OCI-LY3 (cell line): ENCODE results near the gene SAMHD1.

Experiments used
- H2AFZ ChIP-seq: fragments of 200-600, 300-600 bp; shearing (Covaris generic); 2 replicates; pipeline ENCODE4 v1.6.0; 2014; ENCODE audit warnings: antibody characterized with exemption, low read depth, low read length
- H3K27ac ChIP-seq: fragments of 200-600, 300-600 bp; sonication (generic); 2 replicates; pipeline ENCODE4 v1.5.1; 2014; ENCODE audit warnings: mild to moderate bottlenecking, low read length, moderate library complexity, mixed read lengths
- H3K27me3 ChIP-seq: fragments of 200-600, 300-600 bp; sonication (generic); 2 replicates; pipeline ENCODE4 v1.6.1; 2014; ENCODE audit warnings: low read depth, low read length, mixed read lengths
- H3K36me3 ChIP-seq: fragments of 200-600, 300-600 bp; sonication (generic); replicated peaks from 2 replicates; pipeline ENCODE3; 2014; ENCODE audit warnings: low read depth, low read length, mixed read lengths
- H3K4me1 ChIP-seq: fragments of 300-600, 200-600 bp; sonication (generic); 2 replicates; pipeline ENCODE4 v1.6.1; 2014; ENCODE audit warnings: low read length, mixed read lengths
- H3K4me2 ChIP-seq: fragments of 200-600, 300-600 bp; sonication (generic); 2 replicates; pipeline ENCODE4 v1.6.1; 2014; ENCODE audit warnings: low read length, mixed read lengths
- H3K4me3 ChIP-seq: fragments of 300-600, 200-600 bp; sonication (generic); 2 replicates; pipeline ENCODE4 v1.5.1; 2014; ENCODE audit warnings: antibody characterized with exemption, mild to moderate bottlenecking, low read length, moderate library complexity
- H3K79me2 ChIP-seq: fragments of 300-600, 200-600 bp; shearing (Covaris generic); 2 replicates; pipeline ENCODE4 v1.6.1; 2014; ENCODE audit warnings: mild to moderate bottlenecking, low read length, mixed read lengths
- H3K9ac ChIP-seq: fragments of 300-600, 200-600 bp; shearing (Covaris generic); 2 replicates; pipeline ENCODE4 v1.6.0; 2014; ENCODE audit warnings: mild to moderate bottlenecking, low read length, moderate library complexity
- H3K9me3 ChIP-seq: fragments of 200-600, 300-600 bp; shearing (Covaris generic); 2 replicates; pipeline ENCODE4 v1.6.1; 2014; ENCODE audit warnings: low read length, mixed read lengths; ENCODE audit not compliant: insufficient read depth
- H4K20me1 ChIP-seq: fragments of 200-600, 300-600 bp; sonication (generic); 2 replicates; pipeline ENCODE4 v1.6.1; 2016; ENCODE audit warnings: low read length, mixed read lengths; ENCODE audit not compliant: insufficient read depth
- CTCF ChIP-seq: fragments of 200-600, 300-600 bp; sonication (generic); IDR thresholded peaks from 2 replicates; pipeline ENCODE4 v1.5.1; 2014; ENCODE audit warnings: antibody characterized with exemption, low read length, low read depth
- EZH2phosphoT487 ChIP-seq: fragments of 200-600 bp; shearing (Covaris generic); IDR thresholded peaks from 2 replicates; pipeline ENCODE4 v1.6.1; 2018; ENCODE audit warnings: antibody characterized with exemption, mixed run types, low read depth

SAMHD1 gene

GRCh38 chr20:36873498-36874189 is 77.9 kb downstream of the SAMHD1 start:
- no peak overlapping the region for H2AFZ ChIP-seq
- no peaks in the 10 kb centered on the region for H3K9me3 ChIP-seq
- TF ChIP-seq EZH2phosphoT487 (no peak), CTCF (no peak)
- H3K79me2 ChIP-seq: no peaks in the 10 kb centered on the region
- H3K36me3 ChIP-seq: no peaks in the 10 kb centered on the region
- no peaks in the 10 kb centered on the region for H4K20me1 ChIP-seq
- no peak overlapping the region for H3K27ac ChIP-seq
- H3K4me3 ChIP-seq: no peak overlapping the region
- no peaks in the 10 kb centered on the region; the same call in 1 of the 2 replicates for H3K4me1 ChIP-seq
- no peaks in the 10 kb centered on the region for H3K27me3 ChIP-seq
- no peak overlapping the region for H3K4me2 ChIP-seq
- H3K9ac ChIP-seq: no peak overlapping the region

- no peak overlapping the region for H3K4me2 ChIP-seq
- no peak overlapping the region for H3K4me3 ChIP-seq
- no peaks in the 10 kb centered on the region for H3K27me3 ChIP-seq
- H3K9me3 ChIP-seq: no peaks in the 10 kb centered on the region
- H4K20me1 ChIP-seq: no peaks in the 10 kb centered on the region
- TF ChIP-seq CTCF (no peak), EZH2phosphoT487 (no peak)
- H3K4me1 ChIP-seq: no peaks in the 10 kb centered on the region; the same call in 1 of the 2 replicates
- no peaks in the 10 kb centered on the region for H3K36me3 ChIP-seq
- no peak overlapping the region for H3K27ac ChIP-seq
- no peak overlapping the region for H3K9ac ChIP-seq
- no peaks in the 10 kb centered on the region for H3K79me2 ChIP-seq
- H2AFZ ChIP-seq: no peak overlapping the region
Observed at GRCh38 chr20:36872852-36873251, 78.7 kb downstream of the SAMHD1 start.

- Histone ChIP-seq H3K9me3 (no peaks in the 10 kb centered on the region), H3K9ac (no peak overlapping the region), H2AFZ (no peak overlapping the region), H3K27me3 (no peaks in the 10 kb centered on the region), H4K20me1 (no peaks in the 10 kb centered on the region), H3K27ac (no peak overlapping the region), H3K4me1 (peaks cover 6% of the 10 kb centered on the region), H3K4me2 (no peak overlapping the region), H3K79me2 (no peaks in the 10 kb centered on the region), H3K36me3 (no peaks in the 10 kb centered on the region), H3K4me3 (no peak overlapping the region)
- TF ChIP-seq EZH2phosphoT487 (no peak), CTCF (no peak)
Observed at GRCh38 chr20:36871640-36872570, 79.6 kb downstream of the SAMHD1 start.
